H1 (cell line): Measurements from ENCODE around the gene ATG5. TPM values are rescaled to one million over a fixed set of nuclear protein-coding genes. Genes with fewer than 3 reads are reported as not detected.

ENCODE experiments used
- CTCF ChIA-PET: fragments of 300-600 bp; sonication (Branson Sonifier 250); formaldehyde crosslinking; loops from one replicate; lab custom pipeline; 2021; ENCODE audit not compliant: partially characterized antibody; lab: Charles Lee
- POLR2A ChIA-PET: fragments of 300-600 bp; sonication (Branson Sonifier 250); formaldehyde crosslinking; loops from one replicate; lab custom pipeline; 2021; ENCODE audit warnings: inconsistent platforms; ENCODE audit not compliant: partially characterized antibody; lab: Charles Lee
- DNase-seq, 2 experiments: peaks; one replicate each; pipeline versions ENCODE4 v3.0.0 to v3.0.0-alpha.2; 2010 to 2022; ENCODE audit warnings: low spot score in 2 of 2, low read depth in 1 of 2, mixed read lengths in 1 of 2
- FAIRE-seq: peaks from 2 replicates; lab custom pipeline; 2011; peaks lifted over from hg19 to GRCh38; lab: Jason Lieb, UNC
- H2AFZ ChIP-seq: 2 replicates; pipeline ENCODE4 v1.8.1; 2012; ENCODE audit warnings: low read length, inconsistent platforms
- H2AK5ac ChIP-seq: 2 replicates; pipeline ENCODE4 v1.6.1; 2013; ENCODE audit warnings: low read depth, low read length
- H2BK120ac ChIP-seq: replicated peaks from 2 replicates; pipeline ENCODE3; 2013; ENCODE audit warnings: low read depth, low read length, inconsistent platforms
- H2BK12ac ChIP-seq: 2 replicates; pipeline ENCODE4 v1.6.1; 2013; ENCODE audit warnings: low read depth, low read length
- H2BK15ac ChIP-seq: 2 replicates; pipeline ENCODE4 v1.6.1; 2013; ENCODE audit warnings: low read length
- H2BK20ac ChIP-seq: 2 replicates; pipeline ENCODE4 v1.6.1; 2013; ENCODE audit warnings: low read length
- H2BK5ac ChIP-seq: 2 replicates; pipeline ENCODE4 v1.6.1; 2013; ENCODE audit warnings: low read depth, low read length
- H3K14ac ChIP-seq: 2 replicates; pipeline ENCODE4 v1.6.1; 2013; ENCODE audit warnings: inconsistent platforms; ENCODE audit not compliant: insufficient read length
- H3K18ac ChIP-seq: 2 replicates; pipeline ENCODE4 v1.6.1; 2013; ENCODE audit warnings: low read length; ENCODE audit errors: extremely low read depth
- H3K23ac ChIP-seq: 2 replicates; pipeline ENCODE4 v1.6.1; 2013; ENCODE audit warnings: inconsistent platforms; ENCODE audit not compliant: insufficient read length
- H3K23me2 ChIP-seq: 2 replicates; pipeline ENCODE4 v1.6.1; 2013; ENCODE audit warnings: low read depth, low read length
- H3K27ac ChIP-seq: 2 replicates; pipeline ENCODE4 v1.6.1; 2011; ENCODE audit warnings: low read depth, low read length, inconsistent platforms
- H3K27me3 ChIP-seq, 4 experiments: replicated peaks in 1 of 4; 1 replicate in 1 of 4; 2 replicates in 3 of 4; pipeline versions ENCODE4 v1.6.1 to v1.8.1; 2011 to 2013; ENCODE audit warnings: low read length in 3 of 4, mild to moderate bottlenecking in 3 of 4, inconsistent platforms in 2 of 4, mixed read lengths in 2 of 4, moderate library complexity in 1 of 4; ENCODE audit not compliant: control insufficient read depth in 3 of 4, insufficient read depth in 3 of 4; ENCODE audit errors: extremely low read depth in 1 of 4
- H3K36me3 ChIP-seq, 4 experiments: 2 replicates each; pipeline versions ENCODE4 v1.6.1 to v1.8.1; 2011 to 2013; ENCODE audit warnings: mild to moderate bottlenecking in 4 of 4, low read length in 3 of 4, moderate library complexity in 2 of 4, control low read depth in 1 of 4, inconsistent platforms in 1 of 4; ENCODE audit not compliant: insufficient read depth in 4 of 4, control insufficient read depth in 2 of 4
- H3K4ac ChIP-seq: replicated peaks from 2 replicates; pipeline ENCODE3; 2013; ENCODE audit warnings: low read length, low read depth, mixed read lengths, inconsistent platforms; ENCODE audit not compliant: insufficient read length
- H3K4me1 ChIP-seq, 4 experiments: replicated peaks in 1 of 4; 1 replicate in 1 of 4; 2 replicates in 3 of 4; pipeline versions ENCODE4 v1.6.1 to v1.8.1; 2011 to 2013; ENCODE audit warnings: low read length in 3 of 4, inconsistent platforms in 2 of 4, mixed read lengths in 1 of 4; ENCODE audit not compliant: insufficient read depth in 4 of 4, control insufficient read depth in 3 of 4
- H3K4me2 ChIP-seq, 2 experiments: 2 replicates each; pipeline versions ENCODE4 v1.6.1 to v1.8.1; 2011 to 2013; ENCODE audit warnings: low read depth in 2 of 2, low read length in 2 of 2, control low read depth in 1 of 2, inconsistent platforms in 1 of 2, mild to moderate bottlenecking in 1 of 2; ENCODE audit not compliant: insufficient read depth in 1 of 2
- H3K4me3 ChIP-seq, 4 experiments: fragments of 200-600, 300-600 bp in 1 of 4; sonication (generic), shearing (Covaris generic), sonication (Bioruptor Twin) in 1 of 4; 2 replicates each; pipeline versions ENCODE4 v1.5.1 to v1.8.1; 2011 to 2016; ENCODE audit warnings: low read length in 4 of 4, low read depth in 3 of 4, control low read depth in 2 of 4, inconsistent platforms in 2 of 4, mild to moderate bottlenecking in 2 of 4, mixed read lengths in 1 of 4, moderate library complexity in 1 of 4; ENCODE audit not compliant: insufficient read depth in 2 of 4; ENCODE audit errors: extremely low read depth in 1 of 4
- H3K56ac ChIP-seq: replicated peaks from 2 replicates; pipeline ENCODE3; 2013; ENCODE audit warnings: low read depth, mild to moderate bottlenecking, mixed read lengths, low read length, inconsistent platforms; ENCODE audit not compliant: insufficient read length
- H3K79me1 ChIP-seq: 2 replicates; pipeline ENCODE4 v1.6.1; 2013; ENCODE audit warnings: low read depth, low read length, control low read depth
- H3K79me2 ChIP-seq, 2 experiments: 2 replicates each; pipeline versions ENCODE4 v1.6.1 to v1.8.1; 2012 to 2013; ENCODE audit warnings: low read length in 2 of 2, mild to moderate bottlenecking in 2 of 2, inconsistent platforms in 1 of 2; ENCODE audit not compliant: insufficient read depth in 2 of 2, control insufficient read depth in 1 of 2
- H3K9ac ChIP-seq, 4 experiments: replicated peaks in 1 of 4; 1 replicate in 1 of 4; 2 replicates in 3 of 4; pipeline versions ENCODE4 v1.6.1 to v1.8.1; 2011 to 2013; ENCODE audit warnings: low read depth in 3 of 4, low read length in 3 of 4, control low read depth in 2 of 4, mild to moderate bottlenecking in 2 of 4, moderate library complexity in 2 of 4, inconsistent platforms in 1 of 4; ENCODE audit errors: extremely low read depth in 1 of 4
- H3K9me3 ChIP-seq, 2 experiments: 2 replicates each; pipeline versions ENCODE4 v1.6.1 to v1.8.1; 2012 to 2013; ENCODE audit warnings: mild to moderate bottlenecking in 2 of 2, moderate library complexity in 2 of 2, control low read depth in 1 of 2, inconsistent platforms in 1 of 2, low read depth in 1 of 2, low read length in 1 of 2, mixed read lengths in 1 of 2; ENCODE audit not compliant: insufficient read depth in 2 of 2
- H4K20me1 ChIP-seq, 2 experiments: replicated peaks in 1 of 2; 2 replicates each; pipeline versions ENCODE3 to v1.8.1; 2011 to 2013; ENCODE audit warnings: inconsistent platforms in 2 of 2, low read length in 2 of 2, mild to moderate bottlenecking in 1 of 2; ENCODE audit not compliant: insufficient read depth in 2 of 2, control insufficient read depth in 1 of 2
- H4K5ac ChIP-seq: 2 replicates; pipeline ENCODE4 v1.6.1; 2013; ENCODE audit warnings: low read length, low read depth, mixed read lengths, inconsistent platforms; ENCODE audit not compliant: insufficient read length
- H4K8ac ChIP-seq: 2 replicates; pipeline ENCODE4 v1.8.0; 2013; ENCODE audit warnings: mild to moderate bottlenecking, moderate library complexity, low read length, inconsistent platforms; ENCODE audit not compliant: insufficient read depth; ENCODE audit errors: extremely low read depth
- H4K91ac ChIP-seq: replicated peaks from 2 replicates; pipeline ENCODE3; 2013; ENCODE audit warnings: low read length, mixed read lengths, inconsistent platforms; ENCODE audit not compliant: insufficient read length
- BACH1 ChIP-seq: IDR thresholded peaks from 2 replicates; pipeline ENCODE4 v1.6.1; 2012; ENCODE audit warnings: low read length, improper control_type of control experiment
- BRCA1 ChIP-seq: IDR thresholded peaks from 2 replicates; pipeline ENCODE4 v1.6.1; 2012; ENCODE audit warnings: low read depth, low read length, improper control_type of control experiment
- CREB1 ChIP-seq: IDR thresholded peaks from 2 replicates; pipeline ENCODE4 v1.6.1; 2012; ENCODE audit warnings: inconsistent platforms
- FOSL1 ChIP-seq: IDR thresholded peaks from 2 replicates; pipeline ENCODE4 v1.6.1; 2011; ENCODE audit warnings: mild to moderate bottlenecking, low read depth, low read length, moderate library complexity; ENCODE audit not compliant: insufficient read depth
- PHF8 ChIP-seq: fragments of 200-600 bp; sonication (generic); conservative IDR thresholded peaks from 2 replicates; pipeline ENCODE4 v1.7.1; 2012; ENCODE audit warnings: low read depth, mild to moderate bottlenecking, inconsistent platforms, low read length, moderate library complexity
- POLR2AphosphoS5 ChIP-seq: IDR thresholded peaks from 2 replicates; pipeline ENCODE4 v1.6.1; 2011; ENCODE audit warnings: low read depth, low read length
- RBBP5 ChIP-seq: IDR thresholded peaks from 2 replicates; pipeline ENCODE4 v1.7.1; 2012; ENCODE audit warnings: low read depth, mild to moderate bottlenecking, inconsistent platforms, low read length, moderate library complexity, borderline replicate concordance
- SP2 ChIP-seq: IDR thresholded peaks from 2 replicates; pipeline ENCODE4 v1.6.1; 2012; ENCODE audit warnings: mild to moderate bottlenecking, low read length, inconsistent platforms
- TAF7 ChIP-seq: optimal IDR thresholded peaks from 2 replicates; pipeline ENCODE3; 2011; ENCODE audit warnings: low read depth, mild to moderate bottlenecking, inconsistent platforms, low read length, moderate library complexity, borderline replicate concordance
- WGBS, 2 experiments: shearing (Covaris generic) in 1 of 2; methylation state at CpG; one replicate each; pipeline versions ENCODE4 v1.1.6 to v1.1.7; 2013 to 2015; ENCODE audit warnings: low lambda C conversion rate in 2 of 2, mixed read lengths in 2 of 2, inconsistent platforms in 1 of 2, low coverage in 1 of 2, missing lambda C conversion rate in 1 of 2; ENCODE audit not compliant: insufficient replicate concordance in 2 of 2, insufficient coverage in 1 of 2, insufficient read length in 1 of 2; ENCODE audit errors: extremely low coverage in 1 of 2, missing lambda C conversion rate in 1 of 2; 5-methylcytosine and 5-hydroxymethylcytosine counted together
- polyA plus RNA-seq, 7 experiments: library from polyadenylated mRNA; depleted of rRNA in 3 of 7; stranded (reverse) in 5 of 7; unstranded in 2 of 7; fragments of >200 nt in 5 of 7; fragments of 200-250 nt in 2 of 7; gene quantifications; 1 replicate in 5 of 7; 2 replicates in 1 of 7; 4 replicates in 1 of 7; pipeline versions ENCODE4 v1.2.1 to v1.2.3, GENCODE V29; 2011 to 2013; ENCODE audit warnings: missing spikeins in 2 of 7, mixed read lengths in 2 of 7
- total RNA-seq: library from RNA; stranded (reverse); fragmentation: NEBNext Ultra II Directional; extraction: Animal tissue kit (Norgen Biotek cat#: 25700); gene quantifications from 2 replicates; pipeline ENCODE4 v1.2.1, GENCODE V29; 2021
- TF ChIP-seq, protein P1 (sequence below): IDR thresholded peaks from 2 replicates; pipeline ENCODE4 v1.6.1; 2011; ENCODE audit warnings: low read length, improper control_type of control experiment

ATG5 gene
- total and polyA plus RNA-seq, 2 of the 8 experiments (the other 6 are each of a cell fraction or from before 2014, with no cell fraction given), result 18.2 to 39.0 TPM

DNA sequence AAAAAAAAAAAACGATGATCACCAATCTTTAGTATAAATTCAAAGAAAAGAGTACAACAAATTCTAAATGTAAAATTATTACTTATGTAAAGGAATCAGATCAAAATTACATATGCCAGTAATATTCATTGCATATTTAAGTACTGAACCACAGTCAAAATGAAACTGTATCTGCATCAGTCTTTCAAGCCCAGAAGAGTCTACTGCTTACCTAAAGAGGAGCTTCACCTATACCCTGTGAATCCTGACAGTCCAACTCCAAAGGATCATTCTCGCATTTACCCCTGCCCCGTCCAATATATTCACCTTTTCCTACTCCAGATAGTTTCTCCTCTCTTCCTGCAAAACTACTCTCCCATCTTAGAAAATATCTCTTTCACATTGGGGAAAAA is 9.2 kb downstream of the ATG5 start:
- no peak overlapping the region for H3K4me2 ChIP-seq
- 90% methylated on average over 3 of the region's 3 CpGs; no CpG with 5 or more reads in 1 of the 2 experiments for WGBS, 2 experiments

More for the DNA sequence above, 9.2 kb downstream of the ATG5 start:
- no peak for FAIRE-seq
- H2AK5ac ChIP-seq, result no peak overlapping the region
- H4K8ac ChIP-seq, result no peak overlapping the region
- ChIA-PET CTCF (no interaction called here), POLR2A (interaction anchor here (0.8 kb wide), 1 partner anchor 13 kb away, joined by 3 read pairs; no protein-coding TSS in a partner anchor)
- H4K20me1 ChIP-seq, result peaks cover 0 to 3% of the 10 kb centered on the region in 2 experiments
- no peak overlapping the region for H2AFZ ChIP-seq
- H4K91ac ChIP-seq, result no peak overlapping the region
- TF ChIP-seq POLR2AphosphoS5 (no peak), BRCA1 (no peak), CREB1 (no peak), SP2 (no peak), FOSL1 (no peak), RBBP5 (no peak), TAF7 (no peak), BACH1 (no peak), PHF8 (no peak)
- TF ChIP-seq, protein P1, sequence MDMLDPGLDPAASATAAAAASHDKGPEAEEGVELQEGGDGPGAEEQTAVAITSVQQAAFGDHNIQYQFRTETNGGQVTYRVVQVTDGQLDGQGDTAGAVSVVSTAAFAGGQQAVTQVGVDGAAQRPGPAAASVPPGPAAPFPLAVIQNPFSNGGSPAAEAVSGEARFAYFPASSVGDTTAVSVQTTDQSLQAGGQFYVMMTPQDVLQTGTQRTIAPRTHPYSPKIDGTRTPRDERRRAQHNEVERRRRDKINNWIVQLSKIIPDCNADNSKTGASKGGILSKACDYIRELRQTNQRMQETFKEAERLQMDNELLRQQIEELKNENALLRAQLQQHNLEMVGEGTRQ, result no peak
- no peak overlapping the region for H2BK5ac ChIP-seq
- H4K5ac ChIP-seq, result no peak overlapping the region
- no peak overlapping the region for H3K9ac ChIP-seq
- H3K27ac ChIP-seq, result no peak overlapping the region
- no peaks in the 10 kb centered on the region for H3K4me1 ChIP-seq
- H3K4me3 ChIP-seq, result no peak overlapping the region
- no peak overlapping the region for H2BK120ac ChIP-seq
- H3K36me3 ChIP-seq, result peaks cover 2 to 26% (median 11%) of the 10 kb centered on the region in 4 experiments; a peak in 4 of 8 replicates
- no peak overlapping the region for H2BK12ac ChIP-seq
- H3K4ac ChIP-seq, result no peak overlapping the region
- H2BK15ac ChIP-seq, result no peak overlapping the region
- peaks cover 0 to 79% of the 10 kb centered on the region in 2 experiments; a peak in 2 of 4 replicates for H3K79me2 ChIP-seq
- no peaks in the 10 kb centered on the region for H3K9me3 ChIP-seq
- no peaks in the 10 kb centered on the region for H3K23me2 ChIP-seq
- H3K56ac ChIP-seq, result no peak overlapping the region
- DNase-seq, result no peak
- H3K14ac ChIP-seq, result no peak overlapping the region
- no peak overlapping the region for H3K23ac ChIP-seq
- no peaks in the 10 kb centered on the region for H3K27me3 ChIP-seq
- no peaks in the 10 kb centered on the region; the same call in 1 of the 2 replicates for H3K79me1 ChIP-seq
- no peak overlapping the region for H2BK20ac ChIP-seq
- H3K18ac ChIP-seq, result no peak overlapping the region
